GM19452 (cell line): ENCODE measurements around the gene DCLRE1B.

Source experiments
- ATAC-seq: cut with Tn5 transposase; IDR thresholded peaks from one replicate; pipeline ENCODE4 v1.9.1; 2021; ENCODE audit not compliant: unreplicated experiment

DCLRE1B gene

GRCh38 chr1:113918243-113918642 is 13.1 kb downstream of the DCLRE1B start:
- ATAC-seq, result no peak

GRCh38 chr1:113922957-113923356 is 17.8 kb downstream of the DCLRE1B start:
- no peak for ATAC-seq

- ATAC-seq, result no peak
Observed at GRCh38 chr1:113924473-113924872, 19.3 kb downstream of the DCLRE1B start.

GRCh38 chr1:113928187-113928930 is 23.2 kb downstream of the DCLRE1B start:
- no peak for ATAC-seq

GRCh38 chr1:113928941-113929749 is 24.0 kb downstream of the DCLRE1B start, which contains the start of gene HIPK1:
Gene HIPK1, plus strand, starts transcription at chr1:113929324.
- peak; percentile 66 for ATAC-seq

GRCh38 chr1:113929750-113930498 is 24.8 kb downstream of the DCLRE1B start:
- peak; percentile 32 for ATAC-seq

- ATAC-seq, result peak; percentile 24
Observed at GRCh38 chr1:113930499-113931161, 25.5 kb downstream of the DCLRE1B start.

- ATAC-seq, result no peak
Observed at GRCh38 chr1:113931451-113931851, 26.3 kb downstream of the DCLRE1B start.

- no peak for ATAC-seq
Observed at GRCh38 chr1:113934006-113934405, 28.9 kb downstream of the DCLRE1B start.

- ATAC-seq, result no peak
Observed at GRCh38 chr1:113934511-113935055, 29.5 kb downstream of the DCLRE1B start.

- no peak for ATAC-seq
Observed at GRCh38 chr1:113935176-113935575, 30.1 kb downstream of the DCLRE1B start.

GRCh38 chr1:113935970-113936369 is 30.8 kb downstream of the DCLRE1B start:
- ATAC-seq, result no peak

GRCh38 chr1:113937146-113937545 is 32.0 kb downstream of the DCLRE1B start:
- ATAC-seq, result no peak

GRCh38 chr1:113938192-113938591 is 33.1 kb downstream of the DCLRE1B start:
- no peak for ATAC-seq

GRCh38 chr1:113940365-113941244 is 35.5 kb downstream of the DCLRE1B start:
- ATAC-seq, result no peak

GRCh38 chr1:113941245-113941559 is 36.1 kb downstream of the DCLRE1B start:
- ATAC-seq, result no peak

GRCh38 chr1:113942527-113942926 is 37.4 kb downstream of the DCLRE1B start:
- ATAC-seq, result no peak

- ATAC-seq, result no peak
Observed at GRCh38 chr1:113943028-113943811, 38.1 kb downstream of the DCLRE1B start.

- no peak for ATAC-seq
Observed at GRCh38 chr1:113945329-113945728, 40.2 kb downstream of the DCLRE1B start.
